ENCODE data around the gene NPSR1. TPM values are rescaled to one million over a fixed set of nuclear protein-coding genes. Genes with fewer than 3 reads are reported as not detected.
"Not testable (repeated sequence)": the region's sequence is repeated elsewhere in the genome, so short reads cannot be mapped to it uniquely, and the experiment has no call there.

NPSR1 gene
- total RNA-seq, 1 donor from 2014 or later = not detected

- intact Hi-C loops (cut with micrococcal nuclease) = no loop called here
Observed at GRCh38 chr7:34757570-34758110, 99.6 kb downstream of the NPSR1 start.

GRCh38 chr7:34758111-34758601 lies 100.1 kb downstream of the NPSR1 start:
- intact Hi-C loops (cut with micrococcal nuclease) = no loop called here

- intact Hi-C loops (cut with micrococcal nuclease) = no loop called here
Observed at GRCh38 chr7:34759477-34760125, 101.6 kb downstream of the NPSR1 start.

GRCh38 chr7:34760271-34760670 lies 102.3 kb downstream of the NPSR1 start:
- intact Hi-C loops (cut with micrococcal nuclease) = no loop called here

- intact Hi-C loops (cut with micrococcal nuclease) = no loop called here
Observed at GRCh38 chr7:34761206-34761605, 103.2 kb downstream of the NPSR1 start.

- intact Hi-C loops (cut with micrococcal nuclease) = no loop called here
Observed at GRCh38 chr7:34761627-34762026, 103.6 kb downstream of the NPSR1 start.

GRCh38 chr7:34762764-34763163 lies 104.7 kb downstream of the NPSR1 start:
- intact Hi-C loops (cut with micrococcal nuclease) = no loop called here

GRCh38 chr7:34772296-34772938 lies 114.4 kb downstream of the NPSR1 start:
- intact Hi-C loops (cut with micrococcal nuclease) = no loop called here

GRCh38 chr7:34776748-34777358 lies 118.8 kb downstream of the NPSR1 start:
- intact Hi-C loops (cut with micrococcal nuclease) = no loop called here

GRCh38 chr7:34780546-34780945 lies 122.5 kb downstream of the NPSR1 start:
- intact Hi-C loops (cut with micrococcal nuclease) = no loop called here

GRCh38 chr7:34787586-34787985 lies 129.6 kb downstream of the NPSR1 start:
- intact Hi-C loops (cut with micrococcal nuclease) = no loop called here

- intact Hi-C loops (cut with micrococcal nuclease) = no loop called here
Observed at GRCh38 chr7:34806831-34807230, 148.8 kb downstream of the NPSR1 start.

GRCh38 chr7:34807548-34808340 lies 149.7 kb downstream of the NPSR1 start:
- intact Hi-C loops (cut with micrococcal nuclease) = no loop called here

GRCh38 chr7:34814203-34814842 lies 156.3 kb downstream of the NPSR1 start:
- intact Hi-C loops (cut with micrococcal nuclease) = not testable (repeated sequence)

GRCh38 chr7:34821932-34822558 lies 164.0 kb downstream of the NPSR1 start:
- intact Hi-C loops (cut with micrococcal nuclease) = loop anchor here (10.0 kb wide), 1 partner anchor 103 kb away; no protein-coding TSS in a partner anchor

- intact Hi-C loops (cut with micrococcal nuclease) = loop anchor here (1.0 to 10.0 kb wide), 4 partner anchors 101 to 714 kb away; no protein-coding TSS in a partner anchor
Observed at GRCh38 chr7:34823650-34824258, 165.7 kb downstream of the NPSR1 start.

GRCh38 chr7:34825221-34825620 lies 167.2 kb downstream of the NPSR1 start:
- intact Hi-C loops (cut with micrococcal nuclease) = loop anchor here (10.0 kb wide), 1 partner anchor 100 kb away; no protein-coding TSS in a partner anchor

GRCh38 chr7:34830390-34830789 lies 172.4 kb downstream of the NPSR1 start:
- intact Hi-C loops (cut with micrococcal nuclease) = no loop called here

- intact Hi-C loops (cut with micrococcal nuclease) = no loop called here
Observed at GRCh38 chr7:34831436-34831835, 173.4 kb downstream of the NPSR1 start.

- intact Hi-C loops (cut with micrococcal nuclease) = no loop called here
Observed at GRCh38 chr7:34832020-34832419, 174.0 kb downstream of the NPSR1 start.

Measured in T-helper 1 cell treated with Interleukin-12 subunit alpha and Interleukin-12 subunit beta and Interleukin-4 antibody, amounts not matched to agents 30 ng/mL and 1 ng/mL, for 36 hours (primary cell).